ENCODE measurements around the gene PIEZO2. TPM values are rescaled to one million over a fixed set of nuclear protein-coding genes. Genes with fewer than 3 reads are reported as not detected.

PIEZO2 gene
- total RNA-seq, 1 donor from 2014 or later, result 5.3 TPM

DNA sequence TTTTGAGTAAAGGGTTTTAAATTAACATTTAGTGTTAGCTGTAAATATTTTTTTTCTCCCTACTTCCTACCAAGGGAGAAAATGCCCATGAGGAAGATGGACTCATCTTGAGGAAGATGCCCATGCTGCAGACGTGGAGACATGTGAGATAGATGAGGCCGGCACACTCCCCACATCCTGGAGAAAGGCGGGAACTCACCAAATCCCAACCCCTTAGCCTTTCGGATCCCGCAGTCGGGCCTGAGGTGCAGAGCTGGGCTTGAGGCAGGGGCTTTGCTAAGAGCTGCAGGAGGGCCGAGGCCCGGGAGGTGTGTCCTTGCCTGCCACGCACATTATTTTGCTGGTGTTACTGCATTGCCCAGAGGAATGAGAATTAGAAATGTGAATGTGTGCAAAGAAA lies 485.6 kb downstream of the PIEZO2 start:
- no peak overlapping the region for H3K27ac Mint-ChIP-seq (ENCODE audit: unreplicated experiment)
- no peak overlapping the region for H3K4me3 Mint-ChIP-seq (ENCODE audit: unreplicated experiment)
- DNase-seq (ENCODE audit: low read depth) (no peak), FAIRE-seq (no peak)
- TF ChIP-seq EZH2 (IDR thresholded peaks at IDR 0.05; ENCODE audit: insufficient read depth, low read length), result no peak
- TF ChIP-seq, protein P1, sequence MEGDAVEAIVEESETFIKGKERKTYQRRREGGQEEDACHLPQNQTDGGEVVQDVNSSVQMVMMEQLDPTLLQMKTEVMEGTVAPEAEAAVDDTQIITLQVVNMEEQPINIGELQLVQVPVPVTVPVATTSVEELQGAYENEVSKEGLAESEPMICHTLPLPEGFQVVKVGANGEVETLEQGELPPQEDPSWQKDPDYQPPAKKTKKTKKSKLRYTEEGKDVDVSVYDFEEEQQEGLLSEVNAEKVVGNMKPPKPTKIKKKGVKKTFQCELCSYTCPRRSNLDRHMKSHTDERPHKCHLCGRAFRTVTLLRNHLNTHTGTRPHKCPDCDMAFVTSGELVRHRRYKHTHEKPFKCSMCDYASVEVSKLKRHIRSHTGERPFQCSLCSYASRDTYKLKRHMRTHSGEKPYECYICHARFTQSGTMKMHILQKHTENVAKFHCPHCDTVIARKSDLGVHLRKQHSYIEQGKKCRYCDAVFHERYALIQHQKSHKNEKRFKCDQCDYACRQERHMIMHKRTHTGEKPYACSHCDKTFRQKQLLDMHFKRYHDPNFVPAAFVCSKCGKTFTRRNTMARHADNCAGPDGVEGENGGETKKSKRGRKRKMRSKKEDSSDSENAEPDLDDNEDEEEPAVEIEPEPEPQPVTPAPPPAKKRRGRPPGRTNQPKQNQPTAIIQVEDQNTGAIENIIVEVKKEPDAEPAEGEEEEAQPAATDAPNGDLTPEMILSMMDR (IDR thresholded peaks at IDR 0.05; ENCODE audit: insufficient read depth, low read depth, low read length), result no peak
- peaks cover 5% of the 10 kb centered on the region for H3K4me1 Mint-ChIP-seq (ENCODE audit: low read depth, unreplicated experiment)
- H3K9me3 Mint-ChIP-seq (ENCODE audit: unreplicated experiment), result peaks cover 4% of the 10 kb centered on the region
- H3K27me3 ChIP-seq (ENCODE audit: insufficient read depth, low read length), result no peaks in the 10 kb centered on the region
- no peaks in the 10 kb centered on the region for H3K79me2 ChIP-seq (ENCODE audit: insufficient read depth, low read length)
- no peaks in the 10 kb centered on the region for H3K9me3 ChIP-seq (ENCODE audit: insufficient read depth, low read depth, low read length)
- H4K20me1 ChIP-seq (ENCODE audit: insufficient read depth, low read length), result no peaks in the 10 kb centered on the region
- H2AFZ ChIP-seq (ENCODE audit: low read depth, low read length), result no peak overlapping the region
- no peaks in the 10 kb centered on the region for H3K36me3 ChIP-seq (ENCODE audit: insufficient read depth, low read length)
- no peak overlapping the region for H3K27ac ChIP-seq (ENCODE audit: low read depth, low read length)
- H3K4me1 ChIP-seq (ENCODE audit: insufficient read depth, low read length), result no peaks in the 10 kb centered on the region
- H3K4me3 ChIP-seq (ENCODE audit: insufficient read depth, low read depth, low read length), result no peak overlapping the region
- H3K27me3 Mint-ChIP-seq (ENCODE audit: low read depth, unreplicated experiment), result peaks cover 23% of the 10 kb centered on the region
- H3K36me3 Mint-ChIP-seq (ENCODE audit: low read depth, unreplicated experiment), result peaks cover 2% of the 10 kb centered on the region
- no peak overlapping the region for H3K4me2 ChIP-seq (ENCODE audit: low read length)
- no peak overlapping the region for H3K9ac ChIP-seq (ENCODE audit: low read length)

DNA sequence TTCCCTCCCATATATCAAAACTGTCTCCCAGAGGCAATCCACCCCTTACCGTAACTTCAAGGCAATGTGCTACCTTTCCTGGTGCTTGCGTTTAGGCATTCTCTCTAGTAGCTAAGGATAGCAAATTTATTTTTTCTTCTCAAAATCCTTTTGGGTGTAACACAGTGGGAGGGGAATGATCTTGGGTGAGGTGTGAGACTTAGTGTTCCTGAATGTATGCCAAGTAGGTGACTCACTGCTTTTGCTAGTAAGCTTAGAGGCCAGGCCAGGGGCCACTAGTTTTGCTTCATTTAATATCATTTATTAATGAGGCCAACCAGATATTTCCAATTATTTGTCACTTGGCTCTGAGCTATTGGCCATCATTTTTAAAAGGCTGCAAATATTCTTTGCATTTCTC lies 488.1 kb downstream of the PIEZO2 start:
- peaks cover 2% of the 10 kb centered on the region for H3K36me3 Mint-ChIP-seq (ENCODE audit: low read depth, unreplicated experiment)
- Histone ChIP-seq H3K4me1 (ENCODE audit: insufficient read depth, low read length) (no peaks in the 10 kb centered on the region), H3K4me3 (ENCODE audit: insufficient read depth, low read depth, low read length) (no peak overlapping the region), H3K9ac (ENCODE audit: low read length) (no peak overlapping the region), H3K4me2 (ENCODE audit: low read length) (no peak overlapping the region), H3K9me3 (ENCODE audit: insufficient read depth, low read depth, low read length) (no peaks in the 10 kb centered on the region), H4K20me1 (ENCODE audit: insufficient read depth, low read length) (no peaks in the 10 kb centered on the region), H3K36me3 (ENCODE audit: insufficient read depth, low read length) (no peaks in the 10 kb centered on the region), H2AFZ (ENCODE audit: low read depth, low read length) (no peak overlapping the region), H3K27me3 (ENCODE audit: insufficient read depth, low read length) (no peaks in the 10 kb centered on the region), H3K27ac (ENCODE audit: low read depth, low read length) (no peak overlapping the region), H3K79me2 (ENCODE audit: insufficient read depth, low read length) (no peaks in the 10 kb centered on the region)
- H3K4me1 Mint-ChIP-seq (ENCODE audit: low read depth, unreplicated experiment), result peaks cover 5% of the 10 kb centered on the region
- H3K27ac Mint-ChIP-seq (ENCODE audit: unreplicated experiment), result no peak overlapping the region
- FAIRE-seq (no peak), DNase-seq (ENCODE audit: low read depth) (peak; percentile 12)
- TF ChIP-seq, protein P1 (IDR thresholded peaks at IDR 0.05; ENCODE audit: insufficient read depth, low read depth, low read length), result no peak
- no peak for TF ChIP-seq EZH2 (IDR thresholded peaks at IDR 0.05; ENCODE audit: insufficient read depth, low read length)
- no peak overlapping the region for H3K4me3 Mint-ChIP-seq (ENCODE audit: unreplicated experiment)
- H3K9me3 Mint-ChIP-seq (ENCODE audit: unreplicated experiment), result peaks cover 1% of the 10 kb centered on the region
- peaks cover 22% of the 10 kb centered on the region for H3K27me3 Mint-ChIP-seq (ENCODE audit: low read depth, unreplicated experiment)

DNA sequence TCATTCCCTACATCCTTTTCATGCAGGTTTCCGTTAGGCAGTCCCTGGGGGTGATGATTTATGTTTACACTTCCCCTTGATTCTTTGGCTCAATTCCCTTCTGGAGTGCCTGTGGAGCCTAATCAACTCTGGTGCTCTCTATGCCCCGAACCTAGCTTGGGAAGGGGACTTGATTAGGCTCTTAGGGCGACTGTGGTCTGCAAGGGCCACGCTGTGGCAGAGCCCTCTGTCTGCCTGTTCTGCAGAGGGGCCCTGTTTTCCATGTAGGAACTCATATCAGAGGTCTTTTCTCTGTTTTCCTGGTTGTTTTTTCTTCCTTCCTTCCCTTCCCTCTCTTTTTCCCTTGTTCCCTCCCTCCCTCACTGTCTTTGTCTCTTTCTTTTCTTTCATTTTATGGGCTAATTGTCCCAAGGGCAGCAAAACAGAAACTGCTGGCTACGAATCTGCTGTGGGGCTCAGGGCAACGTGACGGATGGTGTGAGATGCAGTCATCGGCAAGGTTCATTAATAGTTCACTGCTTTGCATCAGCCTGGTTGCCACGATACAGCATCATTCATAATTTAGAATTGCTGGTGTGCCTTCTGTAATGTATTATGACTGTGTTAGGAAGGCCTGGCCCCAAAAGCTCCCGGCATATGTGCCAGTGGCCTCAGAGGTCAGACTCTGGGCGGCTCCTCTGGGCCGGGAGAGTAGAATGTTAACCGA lies 489.0 kb downstream of the PIEZO2 start:
- Mint-ChIP-seq H3K4me3 (ENCODE audit: unreplicated experiment) (no peak overlapping the region), H3K36me3 (ENCODE audit: low read depth, unreplicated experiment) (peaks cover 2% of the 10 kb centered on the region), H3K27ac (ENCODE audit: unreplicated experiment) (no peak overlapping the region), H3K9me3 (ENCODE audit: unreplicated experiment) (peaks cover 1% of the 10 kb centered on the region), H3K4me1 (ENCODE audit: low read depth, unreplicated experiment) (peaks cover 5% of the 10 kb centered on the region), H3K27me3 (ENCODE audit: low read depth, unreplicated experiment) (peaks cover 18% of the 10 kb centered on the region)
- peak; percentile 25 for DNase-seq (ENCODE audit: low read depth)
- Histone ChIP-seq H3K9ac (ENCODE audit: low read length) (no peak overlapping the region), H3K9me3 (ENCODE audit: insufficient read depth, low read depth, low read length) (no peaks in the 10 kb centered on the region), H3K27ac (ENCODE audit: low read depth, low read length) (no peak overlapping the region), H3K79me2 (ENCODE audit: insufficient read depth, low read length) (no peaks in the 10 kb centered on the region), H3K4me2 (ENCODE audit: low read length) (no peak overlapping the region), H3K4me3 (ENCODE audit: insufficient read depth, low read depth, low read length) (no peak overlapping the region), H4K20me1 (ENCODE audit: insufficient read depth, low read length) (no peaks in the 10 kb centered on the region), H3K36me3 (ENCODE audit: insufficient read depth, low read length) (no peaks in the 10 kb centered on the region), H3K4me1 (ENCODE audit: insufficient read depth, low read length) (no peaks in the 10 kb centered on the region), H3K27me3 (ENCODE audit: insufficient read depth, low read length) (no peaks in the 10 kb centered on the region), H2AFZ (ENCODE audit: low read depth, low read length) (peak overlapping the region; percentile 17)
- FAIRE-seq, result no peak
- TF ChIP-seq, protein P1 (IDR thresholded peaks at IDR 0.05; ENCODE audit: insufficient read depth, low read depth, low read length), result no peak
- TF ChIP-seq EZH2 (IDR thresholded peaks at IDR 0.05; ENCODE audit: insufficient read depth, low read length), result no peak
